Mesenchymal stem cell (in vitro differentiated cells and primary cell): Measurements from ENCODE around the gene TEX13D.

Experiments
- DNase-seq: peaks from one replicate; pipeline ENCODE4 v3.0.0-alpha.2; 2013
- H2AFZ ChIP-seq: one replicate; pipeline ENCODE4 v1.6.1; 2013; ENCODE audit warnings: low read depth, mild to moderate bottlenecking, control low read depth, inconsistent platforms, low read length, moderate library complexity
- H2AK5ac ChIP-seq: 2 replicates; pipeline ENCODE4 v1.6.1; 2013; ENCODE audit warnings: low read length, moderate library complexity, mild to moderate bottlenecking, inconsistent platforms; ENCODE audit not compliant: severe bottlenecking
- H2BK120ac ChIP-seq: one replicate; pipeline ENCODE4 v1.6.1; 2013; ENCODE audit warnings: low read depth, mild to moderate bottlenecking, inconsistent platforms, low read length, moderate library complexity
- H2BK12ac ChIP-seq, 2 experiments: one replicate each; pipeline ENCODE4 v1.6.1; 2013; ENCODE audit warnings: inconsistent platforms in 2 of 2, low read length in 2 of 2, mild to moderate bottlenecking in 2 of 2, moderate library complexity in 2 of 2, control low read depth in 1 of 2
- H2BK15ac ChIP-seq: one replicate; pipeline ENCODE4 v1.6.1; 2013; ENCODE audit warnings: mild to moderate bottlenecking, low read depth, inconsistent platforms; ENCODE audit not compliant: poor library complexity, severe bottlenecking
- H2BK5ac ChIP-seq: 2 replicates; pipeline ENCODE4 v1.6.1; 2013; ENCODE audit warnings: low read depth, mild to moderate bottlenecking, low read length, control low read depth, inconsistent platforms; ENCODE audit not compliant: poor library complexity, severe bottlenecking
- H3K14ac ChIP-seq, 2 experiments: one replicate each; pipeline ENCODE4 v1.6.1; 2013; ENCODE audit warnings: inconsistent platforms in 2 of 2, low read length in 2 of 2, control low read depth in 1 of 2, mild to moderate bottlenecking in 1 of 2, moderate library complexity in 1 of 2
- H3K18ac ChIP-seq, 2 experiments: one replicate each; pipeline ENCODE4 v1.6.1; 2013; ENCODE audit warnings: inconsistent platforms in 2 of 2, low read length in 2 of 2, control low read depth in 1 of 2, low read depth in 1 of 2, mild to moderate bottlenecking in 1 of 2
- H3K23ac ChIP-seq, 2 experiments: one replicate each; pipeline ENCODE4 v1.6.1; 2013; ENCODE audit warnings: inconsistent platforms in 2 of 2, low read length in 2 of 2, mild to moderate bottlenecking in 2 of 2, moderate library complexity in 2 of 2, control low read depth in 1 of 2
- H3K27ac ChIP-seq: 2 replicates; pipeline ENCODE4 v1.5.1; 2013; ENCODE audit warnings: mild to moderate bottlenecking, moderate library complexity, low read length, control low read depth, inconsistent platforms; ENCODE audit not compliant: poor library complexity, severe bottlenecking
- H3K27me3 ChIP-seq, 2 experiments: 2 replicates each; pipeline versions ENCODE4 v1.6.1 to v1.7.0; 2013; ENCODE audit warnings: low read length in 2 of 2, mild to moderate bottlenecking in 2 of 2, moderate library complexity in 2 of 2, control low read depth in 1 of 2, inconsistent platforms in 1 of 2; ENCODE audit not compliant: control insufficient read depth in 1 of 2, insufficient read depth in 1 of 2
- H3K36me3 ChIP-seq, 2 experiments: 2 replicates each; pipeline versions ENCODE4 v1.6.1 to v1.7.0; 2013; ENCODE audit warnings: low read length in 2 of 2, control low read depth in 1 of 2, inconsistent platforms in 1 of 2, low read depth in 1 of 2, mild to moderate bottlenecking in 1 of 2; ENCODE audit not compliant: insufficient read depth in 2 of 2, control insufficient read depth in 1 of 2
- H3K4ac ChIP-seq, 2 experiments: one replicate each; pipeline ENCODE4 v1.6.1; 2013; ENCODE audit warnings: inconsistent platforms in 2 of 2, low read length in 2 of 2, mild to moderate bottlenecking in 2 of 2, moderate library complexity in 2 of 2, control low read depth in 1 of 2, low read depth in 1 of 2
- H3K4me1 ChIP-seq: 2 replicates; pipeline ENCODE4 v1.6.1; 2013; ENCODE audit warnings: low read depth, low read length, control low read depth; ENCODE audit not compliant: control insufficient read depth, insufficient read depth
- H3K4me2 ChIP-seq: 2 replicates; pipeline ENCODE4 v1.6.1; 2013; ENCODE audit warnings: low read length, mild to moderate bottlenecking, inconsistent platforms; ENCODE audit not compliant: poor library complexity, severe bottlenecking
- H3K4me3 ChIP-seq, 2 experiments: 2 replicates each; pipeline versions ENCODE4 v1.5.1 to v1.7.0; 2013; ENCODE audit warnings: low read length in 2 of 2, mild to moderate bottlenecking in 2 of 2, control low read depth in 1 of 2, low read depth in 1 of 2; ENCODE audit not compliant: insufficient read depth in 1 of 2
- H3K79me1 ChIP-seq: replicated peaks from 2 replicates; pipeline ENCODE4 v1.6.1; 2013; ENCODE audit warnings: mild to moderate bottlenecking, control low read depth, low read length, inconsistent platforms; ENCODE audit not compliant: poor library complexity, severe bottlenecking
- H3K9ac ChIP-seq: 2 replicates; pipeline ENCODE4 v1.7.0; 2013; ENCODE audit warnings: mild to moderate bottlenecking, low read length, moderate library complexity
- H3K9me3 ChIP-seq: 2 replicates; pipeline ENCODE4 v1.7.0; 2013; ENCODE audit warnings: mild to moderate bottlenecking, low read length; ENCODE audit not compliant: control insufficient read depth
- H4K8ac ChIP-seq: one replicate; pipeline ENCODE4 v1.6.1; 2013; ENCODE audit warnings: inconsistent platforms, mild to moderate bottlenecking, low read length, moderate library complexity
- H4K91ac ChIP-seq: one replicate; pipeline ENCODE4 v1.6.1; 2013; ENCODE audit warnings: mild to moderate bottlenecking, low read length, inconsistent platforms
- WGBS: methylation state at CpG from one replicate; pipeline ENCODE4 v1.1.7; 2013; ENCODE audit warnings: mixed read lengths; 5-methylcytosine and 5-hydroxymethylcytosine counted together

The TEX13D gene

DNA sequence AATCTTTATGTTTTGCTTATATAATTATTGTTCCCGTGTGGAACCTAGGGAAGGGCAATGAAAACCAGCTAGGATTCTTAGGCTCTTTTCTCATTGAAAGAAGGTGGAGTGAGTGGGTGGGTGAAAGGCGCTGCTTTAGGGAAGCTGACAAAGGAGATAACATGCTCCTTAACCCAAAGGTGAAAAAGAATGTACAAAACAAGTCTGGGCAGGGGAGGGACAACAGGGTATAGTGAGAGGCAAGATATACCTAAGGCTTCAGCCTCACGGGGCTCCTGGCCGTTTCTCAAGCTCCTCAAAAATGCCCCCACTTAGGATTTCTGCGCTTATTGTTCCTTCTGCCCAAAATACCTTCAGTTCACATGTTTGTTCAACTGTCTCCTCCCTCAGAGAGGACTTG, 15.7 kb downstream of the TEX13D start:
- no peak overlapping the region for H3K4me3 ChIP-seq
- H3K4ac ChIP-seq: no peak overlapping the region
- H3K36me3 ChIP-seq: no peaks in the 10 kb centered on the region
- no peak overlapping the region for H3K9ac ChIP-seq
- no peak overlapping the region for H3K23ac ChIP-seq
- H2BK5ac ChIP-seq: no peak overlapping the region
- H3K4me2 ChIP-seq: no peak overlapping the region
- no peak overlapping the region for H2AFZ ChIP-seq
- no peaks in the 10 kb centered on the region for H3K4me1 ChIP-seq
- no peak overlapping the region for H3K18ac ChIP-seq
- no peak overlapping the region for H2BK12ac ChIP-seq
- WGBS: 83% methylated on average over 5 of the region's 5 CpGs
- no peaks in the 10 kb centered on the region for H3K79me1 ChIP-seq
- DNase-seq: no peak
- H2BK120ac ChIP-seq: no peak overlapping the region
- no peak overlapping the region for H2BK15ac ChIP-seq
- no peak overlapping the region for H4K8ac ChIP-seq
- no peak overlapping the region for H3K14ac ChIP-seq
- no peaks in the 10 kb centered on the region for H3K9me3 ChIP-seq
- H2AK5ac ChIP-seq: no peak overlapping the region
- H3K27me3 ChIP-seq: no peaks in the 10 kb centered on the region
- no peak overlapping the region for H4K91ac ChIP-seq
- H3K27ac ChIP-seq: no peak overlapping the region

DNA sequence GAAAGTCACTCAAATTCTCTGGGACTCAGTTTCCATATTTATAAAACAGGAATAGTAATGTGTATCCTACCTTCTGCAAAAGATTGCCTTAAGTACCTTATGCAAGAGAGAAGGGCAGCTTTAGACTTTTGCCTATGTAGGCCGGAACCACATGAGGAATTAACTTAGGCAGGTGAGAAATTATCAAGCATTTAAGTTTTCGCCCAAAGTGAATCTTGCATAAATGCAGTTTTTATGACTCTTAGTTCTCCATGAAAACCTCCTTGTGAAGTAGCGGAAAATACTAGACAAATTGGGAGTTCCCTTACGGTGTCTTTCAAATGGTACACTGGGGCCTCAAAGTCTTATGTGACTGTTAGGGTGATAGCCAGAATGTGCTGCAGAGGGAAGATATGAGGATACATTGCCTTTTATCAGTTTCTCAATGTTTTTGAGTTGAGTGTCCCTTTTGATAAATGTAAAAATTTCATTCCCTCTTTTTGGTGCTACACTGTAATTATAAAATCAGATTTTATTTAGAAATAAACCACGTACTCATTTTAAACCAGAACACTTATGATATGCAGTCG, 16.5 kb downstream of the TEX13D start:
- H3K14ac ChIP-seq: no peak overlapping the region
- H2BK120ac ChIP-seq: no peak overlapping the region
- H3K9me3 ChIP-seq: no peaks in the 10 kb centered on the region
- no peak overlapping the region for H3K27ac ChIP-seq
- H3K27me3 ChIP-seq: no peaks in the 10 kb centered on the region
- H4K91ac ChIP-seq: no peak overlapping the region
- WGBS: 97% methylated on average over 4 of the region's 6 CpGs
- no peak overlapping the region for H2BK12ac ChIP-seq
- no peak overlapping the region for H3K4me2 ChIP-seq
- no peak overlapping the region for H2AFZ ChIP-seq
- H3K9ac ChIP-seq: no peak overlapping the region
- DNase-seq: no peak
- no peaks in the 10 kb centered on the region for H3K79me1 ChIP-seq
- no peak overlapping the region for H2BK5ac ChIP-seq
- no peak overlapping the region for H3K4me3 ChIP-seq
- no peak overlapping the region for H2BK15ac ChIP-seq
- H3K4me1 ChIP-seq: no peaks in the 10 kb centered on the region
- H2AK5ac ChIP-seq: no peak overlapping the region
- no peak overlapping the region for H3K4ac ChIP-seq
- H4K8ac ChIP-seq: no peak overlapping the region
- H3K36me3 ChIP-seq: no peaks in the 10 kb centered on the region
- no peak overlapping the region for H3K18ac ChIP-seq
- H3K23ac ChIP-seq: no peak overlapping the region

DNA sequence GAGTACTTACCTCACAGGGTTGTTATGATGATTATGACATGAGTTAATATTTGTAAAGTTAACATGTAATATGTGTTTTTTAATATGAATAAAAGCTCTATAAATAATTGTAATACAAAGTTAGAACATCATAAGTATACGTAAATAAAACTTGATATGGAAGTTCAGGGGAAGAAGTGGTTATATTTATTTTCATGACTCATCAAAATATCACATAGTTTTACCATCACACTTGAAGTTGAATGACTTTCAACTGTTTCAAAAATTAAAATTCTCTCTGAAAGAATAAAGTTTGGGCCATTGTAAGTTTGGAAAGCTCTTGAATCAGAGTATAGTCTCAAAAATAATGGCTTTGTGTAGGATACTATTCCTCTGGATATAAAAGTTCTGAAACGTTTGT, 22.2 kb downstream of the TEX13D start:
- Histone ChIP-seq H2BK12ac (no peak overlapping the region), H3K4me1 (no peaks in the 10 kb centered on the region), H3K9ac (no peak overlapping the region), H3K79me1 (no peaks in the 10 kb centered on the region), H3K27me3 (no peaks in the 10 kb centered on the region), H3K14ac (no peak overlapping the region), H3K36me3 (no peaks in the 10 kb centered on the region), H2BK15ac (no peak overlapping the region), H3K4me3 (no peak overlapping the region), H3K9me3 (no peaks in the 10 kb centered on the region), H3K27ac (no peak overlapping the region), H4K91ac (no peak overlapping the region), H2BK120ac (no peak overlapping the region), H3K4me2 (no peak overlapping the region), H3K18ac (no peak overlapping the region), H2AFZ (no peak overlapping the region), H2AK5ac (no peak overlapping the region), H4K8ac (no peak overlapping the region), H2BK5ac (no peak overlapping the region), H3K4ac (no peak overlapping the region), H3K23ac (no peak overlapping the region)
- WGBS: 83% methylated on average over 1 of the region's 2 CpGs
- DNase-seq: no peak

DNA sequence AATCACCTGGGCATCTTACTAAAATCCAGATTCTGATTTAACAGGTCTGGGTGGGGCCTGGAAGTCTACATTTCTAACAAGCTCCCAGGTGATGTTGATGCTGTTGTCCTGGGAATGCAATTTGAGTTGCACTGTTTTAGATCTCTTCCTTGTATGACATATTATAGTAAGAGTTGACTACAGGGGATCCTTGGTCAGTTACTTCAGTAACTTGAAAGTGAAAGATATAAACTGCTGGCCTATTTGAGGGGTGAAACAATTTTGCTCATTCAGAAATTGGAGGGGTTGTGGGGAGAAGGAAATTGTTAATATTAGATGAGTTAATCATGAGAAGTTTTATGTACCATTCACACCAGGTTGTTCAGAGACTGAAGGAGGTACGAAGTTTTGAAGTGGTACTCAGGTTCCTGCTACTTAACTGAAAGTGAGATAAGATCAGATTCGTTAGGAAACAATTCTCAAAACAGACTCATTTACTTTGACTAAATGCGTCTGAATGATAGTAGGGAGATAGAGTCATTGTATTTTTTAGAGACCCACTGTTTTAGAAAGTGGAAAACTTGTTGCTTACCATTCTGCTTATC, 26.4 kb downstream of the TEX13D start:
- no peak overlapping the region for H3K14ac ChIP-seq
- no peak for DNase-seq
- H3K27me3 ChIP-seq: no peaks in the 10 kb centered on the region
- H3K79me1 ChIP-seq: no peaks in the 10 kb centered on the region
- H3K4me3 ChIP-seq: no peak overlapping the region
- H2AK5ac ChIP-seq: no peak overlapping the region
- no peak overlapping the region for H3K27ac ChIP-seq
- H3K9me3 ChIP-seq: no peaks in the 10 kb centered on the region
- 75% methylated on average over 1 of the region's 3 CpGs for WGBS
- H2BK5ac ChIP-seq: no peak overlapping the region
- no peak overlapping the region for H3K4me2 ChIP-seq
- H4K8ac ChIP-seq: no peak overlapping the region
- H3K9ac ChIP-seq: no peak overlapping the region
- H3K4me1 ChIP-seq: no peaks in the 10 kb centered on the region
- no peak overlapping the region for H4K91ac ChIP-seq
- no peak overlapping the region for H3K4ac ChIP-seq
- H2BK120ac ChIP-seq: no peak overlapping the region
- no peak overlapping the region for H2AFZ ChIP-seq
- H2BK15ac ChIP-seq: no peak overlapping the region
- no peak overlapping the region for H3K23ac ChIP-seq
- H3K36me3 ChIP-seq: no peaks in the 10 kb centered on the region
- no peak overlapping the region for H2BK12ac ChIP-seq
- H3K18ac ChIP-seq: no peak overlapping the region
